HG03460 (cell line): ENCODE data around the gene ZMYND8.
A peak's percentile ranks its signal among the peaks of the same experiment; 100 is the strongest.
"Not testable (repeated sequence)": the region's sequence is repeated elsewhere in the genome, so short reads cannot be mapped to it uniquely, and the experiment has no call there.

Experiments
- ATAC-seq: cut with Tn5 transposase; IDR thresholded peaks from one replicate; pipeline ENCODE4 v1.9.1; 2021; ENCODE audit not compliant: unreplicated experiment

Gene ZMYND8

DNA sequence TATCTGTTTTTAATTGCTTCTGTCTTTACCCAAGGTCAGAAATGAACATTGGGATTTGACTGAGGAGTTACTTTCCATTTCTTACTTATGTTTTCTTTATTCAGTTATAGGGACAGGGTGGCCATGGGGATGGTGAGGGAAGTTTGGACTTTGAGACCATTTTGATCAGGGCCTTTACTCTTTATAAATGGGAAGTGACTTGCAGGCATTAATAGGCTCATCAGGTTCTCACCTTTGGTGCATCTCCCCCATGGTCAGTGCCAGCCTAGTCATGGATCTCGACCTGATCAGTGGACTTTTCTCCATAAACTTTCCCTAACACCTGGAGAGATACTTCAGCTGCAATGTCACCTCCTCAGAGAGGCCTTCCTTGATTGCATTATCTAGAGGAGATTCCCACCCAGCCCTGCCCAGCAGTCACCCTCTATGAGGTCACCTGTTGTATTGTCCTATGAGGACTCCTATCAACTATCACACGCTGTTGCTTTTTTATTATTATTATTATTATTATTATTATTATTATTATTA lies 16.8 kb upstream of the ZMYND8 start:
- ATAC-seq, result no peak

DNA sequence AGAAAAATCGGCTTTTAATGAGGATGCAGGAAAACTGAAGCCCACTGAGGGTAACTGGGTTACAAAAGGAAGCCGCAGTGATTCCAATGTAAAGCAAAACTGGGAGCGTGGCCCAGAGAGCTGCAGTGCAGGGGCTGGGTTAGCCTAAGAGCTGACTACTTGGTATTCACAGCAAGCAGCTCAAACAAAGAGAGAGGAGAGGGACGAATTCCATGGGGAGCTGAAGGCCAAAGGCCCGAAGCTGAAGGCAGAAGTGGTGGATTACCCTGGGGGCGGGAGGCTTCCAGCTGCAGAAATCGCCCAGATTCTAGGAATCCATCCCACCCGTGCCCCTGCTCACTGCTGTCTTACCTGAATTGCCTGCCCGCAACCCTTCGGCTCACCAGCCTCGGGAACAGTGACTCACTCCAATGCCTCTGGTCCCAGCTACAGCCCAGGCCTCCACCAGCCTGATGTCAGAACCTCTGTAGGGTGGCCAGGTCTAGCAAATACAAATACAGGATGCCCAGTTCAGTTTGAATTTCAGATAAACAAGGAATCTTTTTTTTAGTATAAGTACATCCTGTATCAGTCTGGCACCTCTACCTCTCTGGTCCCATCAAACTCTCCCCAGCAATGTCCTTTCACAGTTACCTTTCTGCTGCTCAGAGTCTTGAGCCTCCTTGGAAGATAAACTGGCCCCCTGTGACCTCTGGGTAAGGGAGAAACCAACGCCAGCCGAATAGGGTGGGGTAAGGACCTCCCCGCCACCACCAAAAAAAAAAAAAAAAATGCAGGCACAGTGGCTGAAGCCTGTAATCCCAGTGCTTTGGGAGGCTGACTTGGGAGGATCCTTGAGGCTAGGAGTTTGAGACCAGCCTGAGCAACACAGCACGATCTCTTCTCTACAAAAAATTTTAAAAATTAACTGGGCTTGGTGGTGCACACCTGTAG lies 14.6 kb upstream of the ZMYND8 start:
- no peak for ATAC-seq

DNA sequence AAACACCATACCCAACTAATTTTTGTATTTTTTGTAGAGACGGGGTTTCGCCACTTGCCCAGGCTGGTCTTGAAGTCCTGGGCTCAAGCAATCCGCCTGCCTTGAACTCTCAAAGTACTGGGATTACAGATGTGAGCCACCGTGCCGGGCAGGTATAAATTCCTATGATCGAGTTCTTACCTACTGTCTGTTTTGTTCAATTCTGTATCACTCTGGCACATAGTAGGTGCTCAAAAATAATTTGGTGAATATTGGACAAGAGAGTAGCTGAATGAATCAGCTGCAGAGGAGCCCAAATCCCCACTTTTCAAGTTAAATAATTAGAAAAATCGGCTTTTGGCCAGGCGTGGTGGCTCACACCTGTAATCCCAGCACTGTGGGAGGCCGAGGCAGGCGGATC lies 13.7 kb upstream of the ZMYND8 start:
- ATAC-seq, result no peak

- ATAC-seq, result no peak
Observed at GRCh38 chr20:47368301-47368700, 11.8 kb upstream of the ZMYND8 start.

GRCh38 chr20:47366301-47366700 lies 9.8 kb upstream of the ZMYND8 start:
- ATAC-seq, result not testable (repeated sequence)

- ATAC-seq, result no peak
Observed at GRCh38 chr20:47365023-47365764, 8.7 kb upstream of the ZMYND8 start.

DNA sequence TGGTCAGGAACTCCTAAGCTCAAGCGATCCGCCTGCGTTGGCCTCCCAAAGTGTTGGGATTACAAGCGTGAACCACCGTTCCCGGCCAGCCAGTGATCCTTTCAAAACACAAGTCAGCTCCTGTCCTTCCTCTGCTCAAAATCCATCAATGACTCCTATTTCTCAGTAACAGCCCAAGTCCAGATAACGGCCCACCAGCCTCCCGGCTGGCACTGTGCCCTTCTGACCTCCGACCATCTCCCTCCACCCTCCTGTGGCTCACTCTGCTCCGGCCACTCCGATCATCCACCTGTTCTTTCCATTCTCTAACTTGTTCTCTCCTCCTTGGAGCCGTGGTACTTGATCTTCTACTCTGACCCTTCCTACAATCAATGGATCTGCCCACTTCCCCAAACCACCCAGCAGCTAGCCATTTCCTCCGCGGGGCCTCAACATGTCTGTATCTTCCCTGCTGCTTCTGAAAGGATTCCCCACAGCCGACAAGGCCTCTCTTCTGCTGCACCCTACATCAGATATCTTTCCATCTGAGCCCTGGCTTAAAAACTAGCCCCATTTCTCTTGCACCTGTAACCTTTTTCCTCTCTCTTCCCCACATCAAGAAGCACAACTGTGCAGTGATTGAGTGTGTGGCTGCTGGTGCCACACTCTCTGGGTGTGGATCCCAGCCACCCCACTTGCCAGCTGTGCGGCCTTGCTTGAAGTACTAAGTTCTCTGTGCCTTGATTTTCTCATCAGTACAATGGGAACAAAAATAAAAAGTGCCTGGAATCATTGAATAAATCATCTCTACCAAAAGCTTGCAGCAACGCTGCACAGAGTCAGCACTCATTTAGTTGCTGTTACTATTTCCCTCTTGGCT lies 6.1 kb upstream of the ZMYND8 start:
- no peak for ATAC-seq

GRCh38 chr20:47361057-47361915 lies 4.8 kb upstream of the ZMYND8 start:
- ATAC-seq, result no peak

- no peak for ATAC-seq
Observed at GRCh38 chr20:47360297-47361056, 4.0 kb upstream of the ZMYND8 start.

DNA sequence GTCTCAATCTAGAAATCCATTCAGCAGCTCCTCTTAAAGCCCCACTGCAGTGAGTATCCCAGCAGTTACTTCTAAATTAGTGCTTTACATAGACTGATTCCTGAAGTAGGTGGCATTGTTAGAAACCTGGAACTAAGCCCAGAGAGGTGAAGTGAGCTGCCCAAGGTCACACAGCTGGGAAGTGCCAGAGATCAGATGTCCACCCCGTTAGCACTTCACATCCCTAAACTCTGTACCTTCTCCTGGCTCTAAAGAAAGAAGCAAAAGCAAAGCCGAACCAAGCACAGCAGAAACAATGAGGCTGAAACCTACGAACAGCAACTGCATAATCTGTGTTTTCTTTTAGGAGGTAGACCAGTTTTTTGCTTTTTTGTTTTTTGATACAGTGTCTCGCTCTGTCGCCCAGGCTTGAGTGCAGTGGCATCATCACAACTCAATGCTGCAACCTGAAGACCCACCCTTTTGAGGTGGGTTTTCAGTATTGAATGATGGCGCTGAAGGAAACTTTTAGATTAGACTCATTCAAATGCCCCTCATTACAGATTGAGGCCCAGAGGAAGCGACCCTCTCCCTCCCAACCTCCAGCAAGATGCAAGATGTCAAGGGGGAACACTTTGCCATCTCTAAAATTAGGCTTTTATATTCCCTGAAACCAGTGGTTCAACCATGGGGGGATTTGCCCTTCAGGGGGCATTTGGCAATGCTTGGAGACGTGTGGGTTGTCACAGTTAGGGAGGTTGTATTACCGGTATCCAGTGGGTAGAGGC lies 3.2 kb upstream of the ZMYND8 start:
- no peak for ATAC-seq

GRCh38 chr20:47358672-47359529 lies 2.4 kb upstream of the ZMYND8 start:
- no peak for ATAC-seq

DNA sequence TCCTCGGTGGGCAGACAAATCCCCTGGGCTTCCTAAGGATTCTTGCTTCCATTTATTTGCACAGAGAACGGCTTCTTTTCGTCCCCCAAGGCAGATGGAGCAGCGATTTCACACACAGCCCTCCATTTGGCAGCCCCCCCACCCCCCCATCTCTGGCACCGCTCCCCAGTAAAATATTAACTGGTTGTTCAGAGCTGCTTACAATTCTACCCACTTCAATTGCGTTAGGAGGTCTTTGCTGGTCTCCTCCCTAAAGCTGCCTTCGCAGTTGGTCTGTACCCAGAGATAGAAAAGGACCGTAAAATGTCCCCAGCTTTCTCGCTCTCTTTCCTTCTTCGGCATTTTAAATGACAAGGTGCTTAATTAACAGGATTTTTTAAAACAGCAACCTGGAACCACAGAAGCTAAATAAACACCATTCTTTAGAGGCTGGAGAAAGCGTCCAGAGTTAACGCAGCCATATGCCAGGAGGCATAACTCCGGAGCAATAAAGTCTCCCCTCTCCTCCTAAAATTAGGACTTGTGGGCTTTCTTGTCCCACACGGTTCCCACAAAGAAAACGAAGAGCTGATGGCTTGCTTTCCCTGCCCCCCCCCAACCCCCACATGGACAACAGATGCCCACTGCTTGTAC lies 1.7 kb upstream of the ZMYND8 start:
- no peak for ATAC-seq

- peak; percentile 48 for ATAC-seq
Observed at GRCh38 chr20:47357296-47358038, 968 bp upstream of the ZMYND8 start.

- no peak for ATAC-seq
Observed at GRCh38 chr20:47356220-47356525, 326 bp downstream of the ZMYND8 start.

- no peak for ATAC-seq
Observed at GRCh38 chr20:47355489-47356219, 845 bp downstream of the ZMYND8 start.
